ENCODE results near the gene TMEM169.

TMEM169 gene

GRCh38 chr2:216108967-216109921 is 27.5 kb downstream of the TMEM169 start, which contains the start of gene XRCC5:
Gene XRCC5 (plus strand): TSS chr2:216109348. CDS start chr2:216109437, 89 bp downstream.
- FAIRE-seq (peak; percentile 97), DNase-seq (ENCODE audit: insufficient read length) (peak; percentile 57)
- TF ChIP-seq POLR2A (IDR thresholded peaks at IDR 0.05; ENCODE audit: low read depth, low read length) (peak; percentile 96), POLR2AphosphoS5 (IDR thresholded peaks at IDR 0.05; ENCODE audit: low read depth, low read length) (peak; percentile 96), TAF1 (IDR thresholded peaks at IDR 0.05; ENCODE audit: borderline replicate concordance, low read depth, low read length) (peak; percentile 88)

DNA sequence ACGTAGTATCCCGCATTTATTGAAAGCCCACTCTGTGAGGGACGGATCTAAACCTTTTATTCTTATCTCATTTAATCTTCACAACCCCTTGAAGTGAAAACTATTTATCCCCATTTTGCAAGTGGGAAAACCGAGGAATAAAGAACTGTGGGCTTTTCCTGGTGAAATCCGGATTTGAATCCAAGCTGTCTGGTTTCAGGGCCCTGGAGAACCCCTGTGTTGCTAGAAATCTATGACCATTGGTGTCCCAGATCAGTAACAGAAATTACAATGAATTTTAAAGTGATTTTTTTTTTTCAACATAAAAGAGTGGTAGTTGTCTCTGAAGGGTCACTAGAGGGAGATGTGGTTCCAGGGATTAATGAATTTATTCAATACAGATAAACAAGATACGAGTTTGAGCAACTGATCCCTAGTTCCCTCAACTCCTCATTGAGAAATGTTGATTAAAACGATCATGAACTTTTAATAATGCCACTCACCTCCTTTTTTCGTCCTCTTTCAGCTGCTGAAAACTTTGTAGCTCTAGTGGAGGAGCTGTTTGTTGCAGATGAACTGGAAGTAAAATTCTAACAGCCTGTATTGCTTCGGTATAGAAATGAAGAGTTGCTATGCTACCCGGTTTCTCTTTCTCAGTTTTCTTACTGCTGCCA is 28.4 kb downstream of the TMEM169 start:
- 0 out of 2 replicates have a peak, but pooled peaks have one; percentile 7 for TF ChIP-seq POLR2A (IDR thresholded peaks at IDR 0.05; ENCODE audit: low read depth, low read length)
- no peak for TF ChIP-seq TAF1 (IDR thresholded peaks at IDR 0.05; ENCODE audit: borderline replicate concordance, low read depth, low read length)
- no peak for DNase-seq (ENCODE audit: insufficient read length)
- FAIRE-seq: no peak

GRCh38 chr2:216110620-216111019 is 28.9 kb downstream of the TMEM169 start:
- no peak for DNase-seq (ENCODE audit: insufficient read length)
- no peak for TF ChIP-seq TAF1 (IDR thresholded peaks at IDR 0.05; ENCODE audit: borderline replicate concordance, low read depth, low read length)
- no peak for TF ChIP-seq POLR2AphosphoS5 (IDR thresholded peaks at IDR 0.05; ENCODE audit: low read depth, low read length)
- no peak for FAIRE-seq

DNA sequence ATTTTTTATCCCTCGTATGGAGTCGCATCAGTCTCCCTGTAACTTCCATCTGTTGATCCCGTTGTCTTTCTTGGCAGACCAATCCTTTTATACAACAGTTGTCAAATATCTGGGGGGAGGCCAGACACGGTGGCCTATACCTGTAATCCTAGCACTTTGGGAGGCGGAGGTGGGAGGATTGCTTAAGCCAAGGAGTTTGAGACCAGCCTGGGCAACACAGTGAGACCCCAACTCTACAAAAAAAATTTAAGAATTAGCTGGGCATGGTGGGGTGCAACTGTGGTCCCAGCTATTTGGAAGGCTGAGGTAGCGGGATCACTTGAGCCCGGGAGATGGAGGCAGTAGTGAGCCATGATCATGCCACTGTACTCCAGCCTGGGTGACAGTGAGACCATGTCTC is 29.4 kb downstream of the TMEM169 start:
- no peak for TF ChIP-seq POLR2AphosphoS5 (IDR thresholded peaks at IDR 0.05; ENCODE audit: low read depth, low read length)
- no peak for TF ChIP-seq TAF1 (IDR thresholded peaks at IDR 0.05; ENCODE audit: borderline replicate concordance, low read depth, low read length)
- no peak for TF ChIP-seq POLR2A (IDR thresholded peaks at IDR 0.05; ENCODE audit: low read depth, low read length)
- DNase-seq (ENCODE audit: insufficient read length) (no peak), FAIRE-seq (no peak)

GRCh38 chr2:216112926-216113325 is 31.2 kb downstream of the TMEM169 start:
- TF ChIP-seq POLR2AphosphoS5 (IDR thresholded peaks at IDR 0.05; ENCODE audit: low read depth, low read length): no peak
- no peak; the same call in 1 of the 2 replicates for TF ChIP-seq POLR2A (IDR thresholded peaks at IDR 0.05; ENCODE audit: low read depth, low read length)
- TF ChIP-seq TAF1 (IDR thresholded peaks at IDR 0.05; ENCODE audit: borderline replicate concordance, low read depth, low read length): no peak
- DNase-seq (ENCODE audit: insufficient read length) (no peak), FAIRE-seq (no peak)

- FAIRE-seq (no peak), DNase-seq (ENCODE audit: insufficient read length) (peak; percentile 14)
- no peak; the same call in none of the 2 replicates for TF ChIP-seq POLR2A (IDR thresholded peaks at IDR 0.05; ENCODE audit: low read depth, low read length)
- peak; percentile 47 for TF ChIP-seq POLR2AphosphoS5 (IDR thresholded peaks at IDR 0.05; ENCODE audit: low read depth, low read length)
These were observed 31.9 kb downstream of the TMEM169 start for GRCh38 chr2:216113572-216113971.

- TF ChIP-seq POLR2A (IDR thresholded peaks at IDR 0.05; ENCODE audit: low read depth, low read length) (no peak), TAF1 (IDR thresholded peaks at IDR 0.05; ENCODE audit: borderline replicate concordance, low read depth, low read length) (no peak), POLR2AphosphoS5 (IDR thresholded peaks at IDR 0.05; ENCODE audit: low read depth, low read length) (no peak)
- DNase-seq (ENCODE audit: insufficient read length) (no peak), FAIRE-seq (no peak)
These were observed 32.6 kb downstream of the TMEM169 start for GRCh38 chr2:216114382-216114713.

DNA sequence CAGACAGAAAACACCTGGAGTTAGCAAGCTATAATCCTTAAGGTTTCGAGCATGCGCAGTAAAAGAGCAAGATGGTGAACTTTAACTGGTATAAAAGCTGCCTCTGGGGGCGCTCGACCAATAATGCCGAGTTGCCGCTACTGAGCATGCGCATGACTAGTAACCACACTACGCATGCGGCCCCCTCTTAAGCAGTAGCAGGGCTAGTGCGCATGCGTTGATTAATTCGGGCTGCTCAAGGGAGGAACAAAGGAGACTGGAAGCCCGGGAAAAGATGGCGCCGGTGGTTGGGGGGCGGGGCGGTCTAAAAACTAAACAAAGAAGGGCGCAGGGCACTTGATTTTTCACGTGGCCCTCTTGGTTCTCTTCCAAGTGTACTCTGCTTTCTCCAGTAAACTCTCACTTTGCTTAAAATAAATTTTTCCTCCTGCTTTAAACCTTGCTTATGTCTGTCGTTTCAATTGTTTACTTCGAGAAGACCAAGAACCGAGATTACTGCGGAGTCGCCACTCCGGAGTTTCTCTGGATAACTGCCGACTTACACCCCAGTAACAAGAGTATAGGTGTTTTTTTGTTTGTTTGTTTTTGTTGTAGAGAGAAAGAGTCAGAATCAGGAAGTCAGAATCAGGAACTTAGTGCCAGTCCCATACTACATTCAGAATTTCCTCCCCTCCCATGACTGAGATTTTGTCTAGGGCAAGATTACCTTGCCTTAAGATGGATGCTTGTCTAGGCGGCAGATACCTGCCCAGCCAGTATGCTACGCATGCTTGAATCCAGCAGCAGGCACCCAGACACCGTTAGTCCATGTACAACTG is 33.2 kb downstream of the TMEM169 start:
- TF ChIP-seq TAF1 (IDR thresholded peaks at IDR 0.05; ENCODE audit: borderline replicate concordance, low read depth, low read length) (no peak), POLR2A (IDR thresholded peaks at IDR 0.05; ENCODE audit: low read depth, low read length) (peak; percentile 56; the same call in 1 of the 2 replicates), POLR2AphosphoS5 (IDR thresholded peaks at IDR 0.05; ENCODE audit: low read depth, low read length) (peak; percentile 59; the same call in 1 of the 2 replicates)
- DNase-seq (ENCODE audit: insufficient read length): peak; percentile 44
- FAIRE-seq: peak; percentile 98

DNA sequence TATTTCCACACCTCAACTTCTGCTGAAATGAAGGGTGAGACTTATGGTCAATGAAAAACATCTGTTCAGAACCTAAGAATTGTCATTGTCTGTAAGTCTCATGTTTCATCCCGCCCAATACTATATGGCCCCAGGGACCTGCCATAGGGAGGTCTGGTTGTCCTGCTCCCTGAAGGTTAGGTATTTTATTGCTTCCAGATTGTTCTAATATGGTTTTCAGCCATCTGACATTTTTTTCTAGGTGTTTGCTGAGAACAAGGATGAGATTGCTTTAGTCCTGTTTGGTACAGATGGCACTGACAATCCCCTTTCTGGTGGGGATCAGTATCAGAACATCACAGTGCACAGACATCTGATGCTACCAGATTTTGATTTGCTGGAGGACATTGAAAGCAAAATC is 34.7 kb downstream of the TMEM169 start:
- no peak for FAIRE-seq
- TF ChIP-seq TAF1 (IDR thresholded peaks at IDR 0.05; ENCODE audit: borderline replicate concordance, low read depth, low read length): no peak
- no peak for TF ChIP-seq POLR2AphosphoS5 (IDR thresholded peaks at IDR 0.05; ENCODE audit: low read depth, low read length)
- TF ChIP-seq POLR2A (IDR thresholded peaks at IDR 0.05; ENCODE audit: low read depth, low read length): peak; percentile 27; the same call in 1 of the 2 replicates
- no peak for DNase-seq (ENCODE audit: insufficient read length)

DNA sequence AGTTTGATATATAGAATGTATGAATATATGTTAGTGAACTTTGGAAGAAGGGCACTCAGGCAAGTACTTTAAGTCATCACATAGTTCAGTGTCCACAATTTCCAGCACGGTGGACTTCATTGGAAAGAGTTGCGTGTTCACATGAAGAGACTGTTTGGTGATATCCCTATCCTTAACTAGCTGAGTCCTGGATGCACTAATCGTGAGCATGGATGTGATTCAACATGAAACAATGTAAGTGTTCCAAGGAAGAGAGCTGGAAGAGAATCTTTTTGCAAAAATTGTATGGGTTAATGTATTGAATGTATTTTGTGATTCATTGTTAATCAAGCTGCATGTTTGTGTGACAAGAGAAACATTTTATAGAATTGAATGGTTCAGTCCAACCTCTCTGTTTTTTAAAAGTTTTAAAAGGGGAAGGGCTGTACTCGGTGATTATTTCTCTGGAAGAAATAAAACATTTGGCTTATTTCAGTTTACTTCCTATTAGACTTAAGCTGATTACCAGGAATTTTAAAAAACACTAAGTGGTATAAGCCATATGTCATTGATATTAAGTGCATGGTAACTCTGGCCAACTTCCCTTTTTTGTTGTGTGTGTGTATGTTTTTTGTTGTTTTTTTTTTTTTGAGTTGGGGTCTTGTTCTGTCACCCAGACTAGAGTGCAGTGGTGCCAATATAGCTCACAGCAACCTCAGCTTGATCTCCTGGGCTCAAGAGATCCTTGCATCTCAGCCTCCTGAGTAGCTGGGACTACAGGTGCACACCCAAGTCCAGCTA is 36.0 kb downstream of the TMEM169 start:
- FAIRE-seq: no peak
- DNase-seq (ENCODE audit: insufficient read length): no peak
- TF ChIP-seq POLR2A (IDR thresholded peaks at IDR 0.05; ENCODE audit: low read depth, low read length) (0 out of 2 replicates have a peak, but pooled peaks have one; percentile 4), TAF1 (IDR thresholded peaks at IDR 0.05; ENCODE audit: borderline replicate concordance, low read depth, low read length) (no peak), POLR2AphosphoS5 (IDR thresholded peaks at IDR 0.05; ENCODE audit: low read depth, low read length) (no peak; the same call in 1 of the 2 replicates)
